Neural crest cell (in vitro differentiated cells): ENCODE measurements around the gene EXPH5. TPM values are rescaled to one million over a fixed set of nuclear protein-coding genes. Genes with fewer than 3 reads are reported as not detected.

ENCODE experiments used
- DNase-seq: peaks from one replicate; pipeline ENCODE4 v3.0.0; 2021; ENCODE audit warnings: low read depth, mixed read lengths, low spot score
- H3K27ac Mint-ChIP-seq: one replicate; pipeline ENCODE4 v1.8.0; 2021; ENCODE audit warnings: mild to moderate bottlenecking, mixed read lengths; ENCODE audit not compliant: unreplicated experiment
- H3K27me3 Mint-ChIP-seq: 2 replicates; pipeline ENCODE4 v1.8.0; 2021; ENCODE audit warnings: low read depth, mild to moderate bottlenecking, mixed read lengths
- H3K36me3 Mint-ChIP-seq: 2 replicates; pipeline ENCODE4 v1.8.0; 2021; ENCODE audit warnings: low read depth, mild to moderate bottlenecking, mixed read lengths
- H3K4me1 Mint-ChIP-seq: 2 replicates; pipeline ENCODE4 v1.8.0; 2021; ENCODE audit warnings: mixed read lengths
- H3K4me3 Mint-ChIP-seq: one replicate; pipeline ENCODE4 v1.8.0; 2021; ENCODE audit warnings: mild to moderate bottlenecking, mixed read lengths
- H3K9me3 Mint-ChIP-seq: 2 replicates; pipeline ENCODE4 v1.8.0; 2021; ENCODE audit warnings: mixed read lengths
- CTCF ChIP-seq: fragments of 200-600 bp; sonication (generic); conservative IDR thresholded peaks from 2 replicates; pipeline ENCODE4 v1.5.0; 2021; ENCODE audit warnings: antibody characterized with exemption, mild to moderate bottlenecking
- total RNA-seq: library from RNA; stranded (reverse); gene quantifications from 2 replicates; pipeline ENCODE4 v1.2.1, GENCODE V29; 2021

Gene EXPH5
- total RNA-seq, 1 donor from 2014 or later = 0.68 TPM

- Mint-ChIP-seq H3K4me3 (no peak overlapping the region), H3K27ac (no peak overlapping the region), H3K27me3 (peaks cover 4% of the 10 kb centered on the region), H3K36me3 (no peaks in the 10 kb centered on the region), H3K9me3 (no peaks in the 10 kb centered on the region), H3K4me1 (no peaks in the 10 kb centered on the region)
- TF ChIP-seq CTCF = no peak
- DNase-seq = no peak
Observed at GRCh38 chr11:108614086-108614485, 20.5 kb upstream of the EXPH5 start.

- Mint-ChIP-seq H3K27ac (no peak overlapping the region), H3K9me3 (no peaks in the 10 kb centered on the region), H3K4me1 (no peaks in the 10 kb centered on the region), H3K27me3 (peaks cover 3% of the 10 kb centered on the region), H3K36me3 (no peaks in the 10 kb centered on the region), H3K4me3 (no peak overlapping the region)
- no peak for DNase-seq
- TF ChIP-seq CTCF = no peak
Observed at GRCh38 chr11:108609682-108610081, 16.1 kb upstream of the EXPH5 start.

- Mint-ChIP-seq H3K4me1 (no peaks in the 10 kb centered on the region), H3K36me3 (no peaks in the 10 kb centered on the region), H3K27ac (no peak overlapping the region), H3K9me3 (no peaks in the 10 kb centered on the region), H3K27me3 (peaks cover 3% of the 10 kb centered on the region), H3K4me3 (no peak overlapping the region)
- DNase-seq = no peak
- no peak for TF ChIP-seq CTCF
Observed at GRCh38 chr11:108608548-108608947, 15.0 kb upstream of the EXPH5 start.

GRCh38 chr11:108606495-108607160 lies 13.1 kb upstream of the EXPH5 start:
- Mint-ChIP-seq H3K9me3 (no peaks in the 10 kb centered on the region), H3K27me3 (peaks cover 5% of the 10 kb centered on the region), H3K36me3 (no peaks in the 10 kb centered on the region), H3K4me1 (peaks cover 4% of the 10 kb centered on the region), H3K27ac (no peak overlapping the region), H3K4me3 (no peak overlapping the region)
- TF ChIP-seq CTCF = no peak
- no peak for DNase-seq

- Mint-ChIP-seq H3K4me3 (no peak overlapping the region), H3K27ac (peak overlapping the region; percentile 11)
Observed at GRCh38 chr11:108606070-108606469, 12.5 kb upstream of the EXPH5 start.

More at GRCh38 chr11:108606070-108606469, 12.5 kb upstream of the EXPH5 start:
- TF ChIP-seq CTCF = no peak
- H3K27me3 Mint-ChIP-seq = peaks cover 5% of the 10 kb centered on the region
- peaks cover 4% of the 10 kb centered on the region for H3K4me1 Mint-ChIP-seq
- no peaks in the 10 kb centered on the region for H3K36me3 Mint-ChIP-seq
- H3K9me3 Mint-ChIP-seq = no peaks in the 10 kb centered on the region
- no peak for DNase-seq
